C1 segment of cervical spinal cord (tissue), 14 donors: ENCODE results near the gene AVP.
"Not testable (repeated sequence)": the region's sequence is repeated elsewhere in the genome, so short reads cannot be mapped to it uniquely, and the experiment has no call there.

Source experiments
- DNase-seq, 14 donors: peaks; one replicate each; lab custom pipeline; 2025; lab: John Stamatoyannopoulos, UW

The AVP gene, protein sequence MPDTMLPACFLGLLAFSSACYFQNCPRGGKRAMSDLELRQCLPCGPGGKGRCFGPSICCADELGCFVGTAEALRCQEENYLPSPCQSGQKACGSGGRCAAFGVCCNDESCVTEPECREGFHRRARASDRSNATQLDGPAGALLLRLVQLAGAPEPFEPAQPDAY

DNA sequence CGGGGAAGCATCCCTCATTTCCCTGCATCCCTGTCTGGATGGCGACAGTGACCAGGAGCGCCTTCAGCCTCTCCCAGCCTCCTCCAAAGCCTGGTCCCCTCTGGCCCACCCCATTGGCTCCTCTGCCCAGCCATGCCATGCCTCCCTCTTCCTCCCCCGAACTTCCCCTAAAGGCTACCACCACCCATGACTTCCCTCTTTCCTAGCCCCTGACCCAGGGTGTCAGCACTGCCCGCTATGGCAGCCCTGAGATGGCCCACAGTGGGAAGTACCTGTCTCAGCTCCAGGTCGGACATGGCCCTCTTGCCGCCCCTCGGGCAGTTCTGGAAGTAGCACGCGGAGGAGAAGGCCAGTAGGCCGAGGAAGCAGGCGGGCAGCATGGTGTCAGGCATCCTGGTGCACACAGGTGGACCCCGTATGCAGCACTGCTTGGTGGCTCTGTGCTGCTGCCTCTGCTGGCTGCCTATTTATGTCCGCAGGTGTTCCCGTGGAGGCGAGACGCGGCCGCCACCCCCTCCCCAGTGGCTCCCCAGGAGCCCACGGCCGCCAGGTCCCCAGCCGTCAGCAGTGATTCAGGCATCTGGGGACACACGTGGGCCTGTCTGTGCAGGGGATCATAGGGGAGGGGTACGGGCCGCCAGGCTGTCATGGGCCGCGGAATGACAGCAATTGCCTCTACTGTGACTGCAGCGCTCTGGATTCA lies at the start of gene AVP:
TSS of gene AVP (minus strand) at position 442 of the 703 bp plus-strand sequence. CDS start at position 392, 50 bp downstream.
- DNase-seq, result no peak

- DNase-seq, result no peak
Observed at GRCh38 chr20:3134151-3134550, 49.6 kb upstream of the AVP start.

GRCh38 chr20:3133155-3133554 lies 48.6 kb upstream of the AVP start:
- no peak for DNase-seq

DNA sequence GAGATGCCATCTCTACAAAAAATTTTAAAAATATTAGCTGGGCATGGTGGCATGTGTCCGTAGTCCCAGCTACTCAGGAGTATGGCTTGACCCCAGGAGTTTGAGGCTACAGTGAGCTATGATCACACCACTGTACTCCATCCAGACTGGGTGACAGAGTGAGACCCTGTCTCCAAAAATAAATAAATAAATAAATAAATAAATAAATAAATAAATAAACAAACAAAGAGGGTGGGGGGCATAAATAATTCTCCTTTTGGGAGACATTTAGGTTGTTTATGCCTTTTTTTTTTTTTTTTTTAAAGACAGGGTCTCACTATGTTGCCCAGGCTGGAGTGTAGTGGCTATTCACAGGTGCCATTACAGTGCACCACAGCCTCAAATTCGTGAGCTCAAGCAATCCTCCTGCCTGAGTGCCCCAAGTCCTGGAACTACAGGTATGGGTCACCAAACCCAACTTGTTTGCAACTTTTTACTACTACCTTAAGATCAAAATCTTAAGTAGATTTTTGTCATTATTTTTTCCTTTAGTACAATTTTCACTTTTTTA lies 45.6 kb upstream of the AVP start:
- no peak for DNase-seq

- no peak for DNase-seq
Observed at GRCh38 chr20:3129094-3129493, 44.6 kb upstream of the AVP start.

GRCh38 chr20:3128275-3128984 lies 43.9 kb upstream of the AVP start:
- no peak for DNase-seq

- DNase-seq, result no peak
Observed at GRCh38 chr20:3126527-3126859, 42.0 kb upstream of the AVP start.

- not testable (repeated sequence) for DNase-seq
Observed at GRCh38 chr20:3125776-3126526, 41.4 kb upstream of the AVP start.

DNA sequence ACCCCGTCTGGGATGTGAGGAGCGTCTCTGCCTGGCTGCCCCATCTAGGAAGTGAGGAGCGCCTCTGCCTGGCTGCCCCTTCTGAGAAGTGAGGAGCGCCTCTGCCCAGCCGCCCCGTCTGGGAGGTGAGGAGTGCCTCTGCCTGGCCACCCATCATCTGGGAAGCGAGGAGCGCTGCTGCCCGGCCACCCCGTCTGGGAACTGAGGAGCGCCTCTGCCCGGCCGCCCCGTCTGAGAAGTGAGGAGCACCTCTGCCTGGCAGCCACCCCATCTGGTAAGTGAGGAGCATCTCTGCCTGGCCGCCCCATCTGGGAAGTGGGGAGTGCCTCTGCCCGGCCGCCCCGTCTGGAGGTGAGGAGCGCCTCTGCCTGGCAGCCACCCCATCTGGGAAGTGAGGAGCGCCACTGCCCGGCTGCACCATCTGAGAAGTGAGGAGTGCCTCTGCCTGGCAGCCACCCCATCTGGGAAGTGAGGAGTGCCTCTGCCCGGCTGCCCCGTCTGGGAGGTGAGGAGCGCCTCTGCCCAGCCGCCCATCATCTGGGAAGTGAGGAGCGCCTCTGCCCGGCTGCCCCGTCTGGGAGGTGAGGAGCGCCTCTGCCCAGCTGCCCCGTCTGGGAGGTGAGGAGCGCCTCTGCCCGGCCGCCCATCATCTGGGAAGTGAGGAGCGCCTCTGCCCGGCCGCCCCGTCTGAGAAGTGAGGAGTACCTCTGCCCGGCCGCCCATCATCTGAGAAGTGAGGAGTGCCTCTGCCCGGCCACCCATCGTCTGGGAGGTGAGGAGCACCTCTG lies 40.4 kb upstream of the AVP start:
- not testable (repeated sequence) for DNase-seq

GRCh38 chr20:3124163-3124562 lies 39.6 kb upstream of the AVP start:
- DNase-seq, result not testable (repeated sequence)

GRCh38 chr20:3123542-3123941 lies 39.0 kb upstream of the AVP start:
- no peak for DNase-seq

DNA sequence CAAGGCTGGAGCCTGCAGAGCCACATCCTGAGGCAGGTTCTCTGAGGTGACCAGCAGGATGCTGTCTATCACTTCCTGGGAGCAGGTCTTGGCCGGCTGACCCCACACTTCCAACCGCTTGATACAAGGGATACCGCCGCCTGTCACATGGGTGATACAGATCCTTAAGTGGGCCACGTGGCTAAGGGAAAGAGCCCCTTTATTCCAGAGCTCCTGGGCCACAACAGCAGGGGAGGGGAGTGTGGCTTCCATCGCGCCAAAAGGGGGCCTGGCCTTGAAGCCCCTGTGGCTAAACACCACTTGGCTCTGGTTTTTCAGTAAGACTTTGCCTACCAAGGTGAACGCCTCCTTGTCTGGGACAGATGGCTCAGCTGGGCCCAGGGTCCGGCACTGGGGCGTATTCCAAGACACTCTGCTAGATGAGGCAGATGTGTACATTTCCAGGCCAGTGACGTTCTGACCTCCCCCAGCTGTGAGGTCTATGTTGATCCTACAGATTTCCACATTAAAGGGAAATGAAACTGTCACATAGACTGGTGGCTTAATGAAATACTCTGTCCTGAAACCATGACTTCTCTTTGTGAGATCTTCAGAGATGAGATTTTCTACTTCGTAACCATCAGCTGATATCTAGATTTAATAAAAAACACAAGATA lies 37.6 kb upstream of the AVP start:
- no peak for DNase-seq

DNA sequence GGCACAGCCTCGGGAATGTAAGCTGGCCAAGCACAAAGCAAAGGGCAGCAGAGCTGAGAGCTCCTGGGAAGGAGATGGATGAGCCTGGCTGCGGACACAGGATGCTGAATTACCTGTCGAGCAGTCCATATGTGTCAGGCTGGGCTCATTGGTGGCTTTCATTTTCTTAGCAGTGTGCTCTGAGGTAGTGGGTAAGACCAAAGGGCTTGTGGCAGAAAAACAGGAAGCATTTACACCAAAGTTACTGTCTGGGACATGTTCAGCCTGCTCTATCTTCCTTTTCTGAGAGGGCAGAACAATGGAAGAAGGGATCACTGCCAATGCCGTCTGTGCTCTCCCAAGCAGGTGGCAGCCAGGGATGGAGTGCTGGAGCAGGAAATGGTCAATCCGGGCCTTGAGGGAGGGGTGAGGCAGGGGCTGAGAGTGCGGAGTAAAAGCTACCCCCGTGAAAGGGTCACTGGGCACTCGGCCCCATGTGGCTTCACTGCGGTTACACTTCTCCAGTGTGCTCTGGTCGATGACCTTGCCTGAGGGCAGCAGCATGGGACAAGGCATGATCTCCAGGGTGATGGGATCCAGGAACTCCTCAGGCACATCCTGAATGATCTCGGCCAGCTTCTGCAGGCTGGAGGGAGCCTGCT lies 36.9 kb upstream of the AVP start:
- peak in 1 of 14 donors; percentile 25 for DNase-seq

GRCh38 chr20:3119044-3119443 lies 34.5 kb upstream of the AVP start:
- no peak for DNase-seq

DNA sequence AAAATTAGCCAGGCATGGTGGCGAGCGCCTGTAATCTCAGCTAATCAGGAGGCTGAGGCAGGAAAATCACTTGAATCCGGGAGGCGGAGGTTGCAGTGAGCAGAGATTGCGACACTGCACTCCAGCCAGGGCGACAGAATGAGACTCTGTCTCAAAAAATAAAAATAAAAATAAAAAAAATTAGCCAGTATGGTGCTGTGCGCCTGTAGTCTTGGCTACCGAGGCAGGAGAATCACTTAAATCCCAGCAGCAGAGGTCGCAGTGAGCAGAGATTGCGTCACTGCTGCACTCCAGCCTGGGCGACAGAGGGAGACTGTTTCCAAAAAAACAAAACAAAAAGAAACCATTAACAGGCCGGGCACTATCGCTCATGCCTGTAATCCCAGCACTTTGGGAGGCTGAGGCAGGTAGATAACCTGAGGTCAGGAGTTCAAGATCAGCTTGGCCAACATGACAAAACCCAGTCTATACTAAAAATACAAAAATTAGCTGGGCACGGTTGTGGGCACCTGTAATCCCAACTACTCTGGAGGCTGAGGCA lies 33.4 kb upstream of the AVP start:
- peak in 10 of 14 donors; percentile 2 to 64 (median 14) for DNase-seq

GRCh38 chr20:3116341-3116740 lies 31.8 kb upstream of the AVP start:
- DNase-seq, result no peak

DNA sequence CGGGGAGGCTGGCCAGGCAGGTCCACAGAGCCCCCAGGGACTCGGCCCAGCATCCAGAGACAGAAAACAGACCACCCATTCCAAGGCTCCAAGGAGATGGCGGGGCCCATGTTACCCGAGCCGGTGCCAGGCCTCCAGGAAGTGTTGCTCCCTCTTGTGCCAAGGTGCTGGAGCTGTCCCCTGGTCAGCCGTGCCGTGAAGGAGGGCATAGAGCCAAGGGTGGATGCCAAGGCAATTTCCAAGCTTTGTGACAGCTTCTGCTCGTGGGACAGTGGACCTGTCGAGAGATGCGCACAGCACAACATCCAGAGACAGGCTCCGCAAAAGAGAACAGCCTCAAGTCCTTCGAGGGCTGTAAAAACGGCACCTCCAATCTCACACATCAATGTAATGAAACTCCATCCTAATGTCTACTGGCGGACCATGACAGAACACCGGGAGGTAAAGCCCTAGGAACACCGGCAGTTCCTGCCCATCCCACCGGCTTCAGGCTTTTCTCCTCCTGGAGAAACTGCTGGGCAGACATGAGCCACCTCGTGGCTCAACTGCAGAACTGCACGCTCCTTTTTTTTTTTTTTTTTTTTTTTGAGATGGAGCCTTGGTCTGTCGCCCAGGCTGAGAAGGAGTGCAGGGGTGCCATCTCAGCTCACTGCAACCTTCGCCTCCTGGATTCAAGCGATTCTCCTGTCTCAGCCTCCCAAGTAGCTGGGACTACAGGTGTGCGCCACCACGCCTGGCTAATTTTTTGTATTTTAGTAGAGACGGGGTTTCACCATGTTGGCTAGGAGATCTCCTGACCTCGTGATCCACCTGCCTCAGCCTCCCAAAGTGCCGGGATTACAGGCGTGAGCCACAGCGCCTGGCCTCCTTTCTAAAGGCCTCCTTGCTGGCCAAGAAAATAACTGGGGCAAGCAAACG lies 30.9 kb upstream of the AVP start:
- peak in 8 of 14 donors; percentile 7 to 78 (median 20) for DNase-seq

DNA sequence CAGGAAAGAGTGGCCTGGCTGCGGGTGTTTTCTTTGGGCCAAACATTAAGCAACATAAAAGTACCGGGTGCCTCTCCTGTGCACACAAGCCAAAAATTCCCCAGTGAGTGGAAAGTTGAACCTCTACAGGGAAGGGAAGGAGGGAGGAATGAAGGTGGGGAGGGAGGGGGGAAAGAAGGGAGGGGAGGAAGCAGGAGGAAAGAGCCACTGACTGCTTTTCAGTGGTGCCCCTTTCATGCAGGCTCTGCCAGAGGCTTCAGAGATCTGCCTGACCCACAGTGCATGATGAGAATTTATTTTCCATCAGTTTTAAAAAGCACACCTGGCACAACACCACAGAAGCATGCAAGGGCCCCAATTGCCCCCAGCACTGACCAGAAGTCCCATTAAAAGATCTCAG lies 27.5 kb upstream of the AVP start:
- DNase-seq, result no peak

- DNase-seq, result no peak
Observed at GRCh38 chr20:3111507-3111906, 27.0 kb upstream of the AVP start.
